Suppressor macrophage treated with lipopolysaccharide for 4 hours (primary cell): ENCODE measurements around the gene NR1D2.
"Not testable (repeated sequence)": the region's sequence is repeated elsewhere in the genome, so short reads cannot be mapped to it uniquely, and the experiment has no call there.

ENCODE experiments used
- DNase-seq: peaks from one replicate; pipeline ENCODE4 v3.0.0-alpha.2; 2020

The NR1D2 gene

DNA sequence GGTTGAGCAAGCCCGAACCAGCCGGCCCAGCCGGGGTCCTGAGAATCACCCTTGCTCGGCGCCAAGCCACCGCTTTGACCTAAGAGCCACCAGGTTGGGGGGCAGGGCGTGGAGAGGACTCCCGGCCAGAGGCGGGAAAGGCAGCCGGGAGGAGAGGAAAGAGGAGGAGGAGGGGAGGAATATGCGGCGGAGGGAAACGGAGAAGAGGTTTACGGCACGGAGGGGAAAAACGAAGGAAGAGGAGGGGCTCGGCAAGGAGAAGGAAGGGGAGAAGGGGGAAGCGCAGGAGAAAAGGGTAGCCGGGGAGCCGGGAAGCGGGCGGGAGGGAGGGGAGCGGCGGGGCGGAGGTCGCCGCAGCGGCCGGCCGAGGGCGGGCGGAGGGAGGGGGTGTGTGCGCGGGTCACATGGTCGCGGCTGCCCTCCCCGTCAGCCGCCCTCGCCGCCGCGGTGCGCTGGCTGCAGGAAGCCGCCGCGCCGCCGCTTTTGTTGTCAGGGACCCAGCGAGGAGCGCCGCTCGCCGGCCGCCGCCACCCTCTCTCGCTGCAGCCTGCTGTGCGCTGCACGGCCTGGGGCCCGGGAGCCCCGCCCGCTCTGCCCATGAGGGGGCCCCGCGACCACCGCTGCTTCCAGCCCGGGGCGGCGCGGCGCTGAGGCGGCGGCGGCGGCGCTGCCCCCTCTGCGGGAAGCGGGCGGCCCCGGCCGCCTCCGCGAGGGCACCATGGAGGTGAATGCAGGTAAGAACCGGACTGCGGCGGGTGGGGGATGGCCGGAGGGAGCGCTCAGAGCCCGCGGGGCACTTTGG lies at the start of gene NR1D2:
TSS of gene NR1D2 (plus strand) at position 426 of the 802 bp plus-strand sequence. CDS start at position 719, 293 bp downstream.
- DNase-seq, result peak; percentile 90

DNA sequence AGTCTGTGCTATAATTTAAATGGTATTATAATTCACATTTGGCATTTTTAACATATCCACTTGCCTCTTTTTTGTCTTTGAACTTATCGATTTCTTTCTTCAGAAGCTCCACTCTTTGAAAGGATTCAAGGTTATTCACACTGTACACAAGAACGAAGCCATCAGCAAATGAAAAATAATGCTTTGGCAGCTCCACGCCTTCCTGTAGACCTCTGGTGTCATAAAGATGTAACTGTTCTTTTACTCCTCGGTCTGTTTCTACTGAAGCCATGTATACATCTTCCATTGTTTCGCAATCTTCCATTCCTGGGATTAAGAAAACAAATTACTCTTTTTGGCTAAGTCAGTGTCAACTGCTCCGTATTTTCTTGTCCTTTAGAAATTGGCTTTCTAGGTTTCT lies 44.3 kb upstream of the NR1D2 start:
- no peak for DNase-seq

DNA sequence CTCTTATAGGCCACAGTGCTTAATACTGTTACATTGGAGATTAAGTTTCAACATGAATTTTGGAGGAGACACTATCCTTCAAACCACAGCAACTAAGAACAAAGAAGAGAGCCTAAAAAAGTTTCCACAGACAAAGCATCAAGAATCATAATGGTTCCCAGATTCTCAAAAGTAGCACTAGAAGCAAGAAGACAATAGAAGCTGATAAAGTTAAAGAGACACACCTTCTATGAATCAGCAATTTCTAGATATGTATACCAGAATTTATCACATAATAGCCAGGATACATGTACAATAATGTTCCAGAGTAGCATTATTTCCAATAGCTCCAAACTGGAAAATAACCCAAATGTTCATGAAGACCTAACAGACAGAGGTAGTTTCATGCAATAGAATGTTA lies 40.5 kb upstream of the NR1D2 start:
- no peak for DNase-seq

DNA sequence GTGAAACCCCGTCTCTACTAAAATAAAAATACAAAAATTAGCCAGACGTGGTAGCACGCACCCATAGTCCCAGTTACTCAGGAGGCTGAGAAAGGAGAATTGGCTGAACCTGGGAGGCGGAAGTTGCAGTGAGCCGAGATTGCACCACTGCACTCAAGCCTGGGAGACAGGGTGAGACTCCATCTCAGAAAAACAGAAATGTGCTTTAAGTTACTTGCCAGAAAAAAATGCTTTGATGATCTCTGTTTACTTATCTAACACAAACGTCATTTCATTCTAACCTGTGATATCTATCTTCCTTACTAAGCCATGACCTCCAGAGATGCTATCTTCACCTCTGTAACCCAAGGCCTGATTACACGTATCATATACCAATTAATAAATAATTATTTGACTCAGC lies 35.7 kb upstream of the NR1D2 start:
- DNase-seq, result no peak

DNA sequence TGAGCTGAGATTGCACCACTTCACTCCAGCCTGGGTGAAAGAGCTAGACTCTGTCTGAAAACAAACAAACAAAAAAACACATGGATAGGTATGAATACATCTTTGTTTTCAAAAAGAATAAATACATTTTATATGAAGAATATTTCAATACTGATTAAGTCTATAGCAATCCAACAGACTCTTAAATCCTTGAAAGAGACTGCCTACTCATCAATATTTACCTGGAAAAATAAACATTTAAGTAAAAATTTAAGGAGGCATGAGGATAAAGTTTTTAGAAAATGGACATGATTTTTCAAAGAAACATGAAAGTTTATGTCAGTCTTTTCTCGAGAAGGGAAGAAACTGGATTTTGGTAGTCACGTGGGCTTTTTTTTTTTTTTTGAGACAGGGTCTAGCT lies 33.7 kb upstream of the NR1D2 start:
- DNase-seq, result no peak

DNA sequence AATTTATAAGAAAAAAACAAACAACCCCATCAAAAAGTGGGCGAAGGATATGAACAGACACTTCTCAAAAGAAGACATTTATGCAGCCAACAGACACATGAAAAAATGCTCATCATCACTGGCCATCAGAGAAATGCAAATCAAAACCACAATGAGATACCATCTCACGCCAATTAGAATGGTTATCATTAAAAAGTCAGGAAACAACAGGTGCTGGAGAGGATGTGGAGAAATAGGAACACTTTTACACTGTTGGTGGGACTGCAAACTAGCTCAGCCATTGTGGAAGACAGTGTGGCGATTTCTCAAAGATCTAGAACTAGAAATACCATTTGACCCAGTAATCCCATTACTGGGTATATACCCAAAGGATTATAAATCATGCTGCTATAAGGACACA lies 32.8 kb upstream of the NR1D2 start:
- not testable (repeated sequence) for DNase-seq

DNA sequence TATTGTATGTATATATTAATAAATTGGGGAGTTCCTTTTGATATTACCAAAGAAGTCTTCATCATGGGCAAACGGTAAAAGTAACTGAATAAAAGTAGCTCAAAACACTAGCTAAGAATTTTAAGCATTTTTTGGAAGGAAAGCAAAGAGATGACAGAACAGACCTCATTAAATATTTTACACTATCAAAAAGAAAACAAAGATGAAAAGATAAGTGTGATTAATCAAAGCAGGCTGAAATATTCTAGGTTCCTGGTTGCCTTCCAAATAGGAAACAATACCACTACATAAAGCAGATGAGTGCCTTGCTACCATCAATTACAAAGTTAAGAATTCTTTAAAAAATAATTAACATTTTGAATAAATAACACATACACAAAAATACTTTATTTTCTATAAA lies 31.9 kb upstream of the NR1D2 start:
- no peak for DNase-seq

DNA sequence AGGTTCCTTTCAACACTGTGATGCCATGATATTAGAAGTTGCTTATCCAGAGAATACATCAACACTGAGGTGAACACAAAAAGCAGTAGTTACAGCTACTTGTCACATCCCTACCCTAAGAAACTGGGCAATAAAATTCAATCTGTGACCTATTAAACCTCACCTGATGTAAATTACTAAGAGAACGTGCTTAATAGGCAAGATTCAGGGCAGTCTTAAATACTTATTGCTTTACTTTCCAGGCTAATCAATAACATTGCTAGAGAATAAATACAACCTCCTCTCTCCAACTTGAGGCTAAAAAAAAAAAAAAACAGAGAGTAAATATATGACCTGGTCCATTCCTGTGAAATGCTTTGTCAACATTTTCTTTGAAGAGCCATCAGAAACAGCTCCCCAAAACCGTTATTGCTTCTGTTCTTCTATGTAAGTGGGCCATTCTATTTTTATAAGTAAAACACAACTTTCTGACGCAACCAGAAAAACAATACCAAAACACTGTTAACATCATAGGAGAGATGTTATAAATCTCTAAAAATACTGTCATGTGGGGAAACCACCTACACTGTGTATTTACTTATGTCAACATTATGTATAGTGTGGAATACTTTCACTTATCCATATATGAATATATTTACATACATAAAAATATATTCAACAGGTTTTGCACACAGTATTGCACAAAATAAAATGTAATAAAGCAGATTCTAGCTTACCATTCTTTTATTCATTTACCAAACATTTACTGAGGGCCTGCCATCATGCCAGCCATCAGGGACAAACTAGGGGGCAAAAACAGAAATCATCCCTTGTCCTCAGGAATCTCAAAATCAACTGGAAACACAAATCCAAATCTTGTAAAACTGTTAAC lies 31.0 kb upstream of the NR1D2 start:
- DNase-seq, result peak; percentile 23

DNA sequence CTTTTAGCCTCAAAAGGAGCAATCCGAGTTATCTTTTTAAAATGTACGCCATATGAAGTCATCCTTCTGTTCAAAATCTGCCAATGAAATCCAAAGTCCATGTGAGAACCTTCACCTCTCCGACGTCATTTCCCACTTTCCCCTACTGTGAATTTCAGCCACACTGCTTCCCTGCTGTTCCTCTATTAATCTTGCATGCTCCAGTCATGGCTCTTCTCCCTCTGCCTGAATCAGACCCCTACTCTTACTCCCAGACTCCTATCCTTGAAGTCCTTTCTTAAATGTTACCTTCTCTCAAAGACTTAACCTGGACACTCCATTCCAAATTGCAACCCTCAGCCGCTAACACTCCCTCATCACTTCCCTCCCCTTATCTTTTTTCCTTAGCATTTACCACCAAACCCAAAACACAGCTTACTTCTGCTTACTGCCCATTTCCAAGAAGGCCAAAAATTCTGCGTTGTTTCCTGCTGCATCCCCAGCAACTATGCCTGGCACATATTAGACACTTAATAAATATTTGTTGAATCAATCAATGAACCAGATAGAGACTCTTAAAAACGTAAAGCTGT lies 29.5 kb upstream of the NR1D2 start:
- DNase-seq, result peak; percentile 36

DNA sequence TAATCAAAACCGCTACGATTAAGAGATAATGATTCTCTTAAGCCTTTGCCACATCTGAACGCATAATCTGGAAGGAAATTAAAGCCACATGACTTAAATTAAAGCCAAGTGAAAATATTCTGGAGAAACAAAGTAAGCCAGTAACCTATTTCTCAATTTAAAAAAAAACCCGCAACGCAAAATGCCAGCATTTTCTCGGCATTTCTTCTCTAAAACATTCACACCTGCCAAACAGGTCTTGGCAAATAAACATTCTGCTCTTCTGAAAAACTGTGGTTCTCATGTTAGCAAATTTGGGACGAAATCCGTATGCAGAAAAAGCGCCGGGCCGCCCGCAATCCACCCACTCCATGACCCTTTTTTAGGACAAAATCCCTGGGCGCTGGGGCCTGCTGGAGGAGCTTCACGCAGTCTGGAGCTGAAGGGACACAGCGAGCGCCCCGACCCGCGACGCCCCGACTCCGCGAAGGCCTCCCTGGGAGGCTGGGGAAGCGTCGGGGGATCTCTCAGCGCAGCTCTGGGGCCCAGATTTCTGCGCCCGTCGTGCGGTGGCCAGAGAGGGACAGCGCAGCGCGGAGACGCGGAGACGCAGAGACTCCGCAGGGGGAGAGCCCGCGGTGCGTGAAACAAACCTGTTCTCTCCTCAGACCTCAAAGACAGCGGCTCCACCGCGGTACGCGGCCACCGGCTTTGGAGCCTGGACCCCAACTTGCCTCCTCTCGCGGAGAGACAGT lies 28.8 kb upstream of the NR1D2 start:
- no peak for DNase-seq

DNA sequence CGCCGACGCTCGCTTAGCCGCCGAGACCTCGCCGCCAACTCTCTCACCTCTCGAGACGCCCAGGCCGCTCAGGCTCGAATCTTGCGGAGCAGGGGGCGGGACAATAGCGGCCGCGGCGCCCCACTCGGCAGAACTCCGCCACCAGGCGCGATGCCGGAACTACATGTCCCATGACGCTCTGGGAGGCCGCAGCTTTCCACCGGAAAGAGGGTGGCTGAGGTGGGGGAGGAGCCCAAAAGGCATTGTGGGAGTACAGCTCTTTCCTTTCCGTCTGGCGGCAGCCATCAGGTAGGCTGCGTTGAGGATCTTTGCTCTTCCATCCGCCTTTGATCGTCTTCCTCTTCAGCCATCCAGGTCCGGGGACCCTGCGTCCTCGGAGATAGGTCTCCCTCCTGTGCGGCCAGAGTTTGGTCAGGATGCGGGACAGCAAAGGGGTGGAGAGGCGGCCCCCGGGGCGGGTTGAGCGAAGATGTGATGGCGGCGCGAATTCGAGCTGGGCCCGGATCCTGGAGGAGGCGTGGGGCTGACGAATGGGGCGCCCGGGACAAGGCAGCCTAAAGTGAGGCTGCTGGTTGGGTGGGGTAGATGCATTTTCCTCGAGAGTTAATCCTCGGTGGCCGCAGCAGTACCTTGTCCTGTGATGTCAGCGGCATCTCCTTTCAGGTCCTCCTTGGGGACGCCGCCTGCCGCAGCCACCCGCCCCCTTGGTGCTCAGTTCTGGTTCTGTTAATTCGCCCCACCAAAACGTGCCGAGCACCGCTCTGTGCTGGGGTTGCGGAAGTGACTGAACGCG lies 28.0 kb upstream of the NR1D2 start, which contains the start of the genes NKIRAS1 and RPL15:
TSS of gene NKIRAS1 (minus strand) at position 105 of the 793 bp plus-strand sequence. CDS start 6,086 bp downstream, outside the sequence.
TSS of gene RPL15 (plus strand) at position 247 of the 793 bp plus-strand sequence. CDS start 728 bp downstream, outside the sequence.
- peak; percentile 98 for DNase-seq

DNA sequence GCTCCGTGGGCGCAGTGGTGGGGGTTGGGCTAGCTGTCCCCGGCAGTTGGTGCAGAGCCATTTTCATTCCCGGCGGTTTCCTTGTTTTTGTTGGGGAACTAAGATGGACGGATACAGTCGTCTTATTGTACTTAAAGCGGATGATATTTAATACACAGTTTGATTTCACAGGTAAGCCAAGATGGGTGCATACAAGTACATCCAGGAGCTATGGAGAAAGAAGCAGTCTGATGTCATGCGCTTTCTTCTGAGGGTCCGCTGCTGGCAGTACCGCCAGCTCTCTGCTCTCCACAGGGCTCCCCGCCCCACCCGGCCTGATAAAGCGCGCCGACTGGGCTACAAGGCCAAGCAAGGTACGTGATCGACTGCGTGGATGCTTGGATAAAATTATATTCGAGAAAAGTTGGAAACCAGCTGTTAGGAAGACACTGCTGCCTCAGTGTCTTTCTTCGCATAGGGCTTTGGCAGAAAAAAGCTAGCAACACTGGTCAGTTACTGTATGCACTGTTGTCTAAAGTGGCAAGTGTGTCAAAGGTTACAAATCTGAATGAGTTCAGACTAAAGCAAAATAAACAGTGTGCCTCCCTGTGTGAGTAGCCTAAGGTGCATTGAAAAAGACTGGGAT lies 27.3 kb upstream of the NR1D2 start:
- DNase-seq, result peak; percentile 86

DNA sequence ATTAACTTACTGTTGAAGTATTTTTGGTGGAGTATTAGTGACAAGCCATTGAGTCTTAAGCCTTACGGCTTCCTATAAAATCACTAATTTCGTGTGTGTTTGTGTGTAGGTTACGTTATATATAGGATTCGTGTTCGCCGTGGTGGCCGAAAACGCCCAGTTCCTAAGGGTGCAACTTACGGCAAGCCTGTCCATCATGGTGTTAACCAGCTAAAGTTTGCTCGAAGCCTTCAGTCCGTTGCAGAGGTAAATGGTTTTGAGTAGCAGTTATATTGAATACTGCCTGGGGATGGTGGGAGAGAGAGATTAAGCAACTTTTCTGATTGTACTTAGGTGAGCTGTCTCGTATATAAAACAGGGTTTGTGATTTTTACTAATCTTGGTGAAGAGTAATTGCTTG lies 26.8 kb upstream of the NR1D2 start:
- not testable (repeated sequence) for DNase-seq

DNA sequence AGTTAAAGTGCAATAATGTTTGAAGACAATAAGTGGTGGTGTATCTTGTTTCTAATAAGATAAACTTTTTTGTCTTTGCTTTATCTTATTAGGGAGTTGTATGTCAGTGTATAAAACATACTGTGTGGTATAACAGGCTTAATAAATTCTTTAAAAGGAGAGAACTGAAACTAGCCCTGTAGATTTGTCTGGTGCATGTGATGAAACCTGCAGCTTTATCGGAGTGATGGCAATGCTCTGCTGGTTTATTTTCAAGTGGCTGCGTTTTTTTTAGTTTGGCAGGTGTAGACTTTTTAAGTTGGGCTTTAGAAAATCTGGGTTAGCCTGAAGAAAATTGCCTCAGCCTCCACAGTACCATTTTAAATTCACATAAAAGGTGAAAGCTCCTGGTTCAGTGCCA lies 25.5 kb upstream of the NR1D2 start:
- DNase-seq, result no peak

DNA sequence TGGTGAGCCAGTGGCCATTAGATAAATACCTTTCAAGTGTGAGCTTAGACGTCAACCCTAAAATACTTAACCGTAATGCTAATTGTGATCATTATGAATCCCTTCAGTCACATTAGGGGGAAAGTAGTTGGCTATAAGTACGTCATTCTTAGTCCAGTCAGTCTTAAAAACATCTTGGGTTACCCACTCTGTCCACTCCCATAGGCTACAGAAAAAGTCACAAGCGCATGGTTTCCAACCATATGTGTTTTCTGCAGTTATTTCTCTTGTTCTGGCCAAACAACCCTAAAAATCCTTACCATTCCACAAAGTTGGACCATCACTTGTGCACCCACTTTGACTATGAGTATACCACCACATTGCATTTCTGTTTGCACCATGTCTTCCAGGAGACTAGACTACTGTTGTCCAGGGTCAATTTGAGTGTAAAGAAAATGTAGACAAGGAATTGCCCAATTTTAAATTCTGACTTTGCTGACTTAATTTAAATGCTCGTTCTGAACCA lies 24.9 kb upstream of the NR1D2 start:
- no peak for DNase-seq

DNA sequence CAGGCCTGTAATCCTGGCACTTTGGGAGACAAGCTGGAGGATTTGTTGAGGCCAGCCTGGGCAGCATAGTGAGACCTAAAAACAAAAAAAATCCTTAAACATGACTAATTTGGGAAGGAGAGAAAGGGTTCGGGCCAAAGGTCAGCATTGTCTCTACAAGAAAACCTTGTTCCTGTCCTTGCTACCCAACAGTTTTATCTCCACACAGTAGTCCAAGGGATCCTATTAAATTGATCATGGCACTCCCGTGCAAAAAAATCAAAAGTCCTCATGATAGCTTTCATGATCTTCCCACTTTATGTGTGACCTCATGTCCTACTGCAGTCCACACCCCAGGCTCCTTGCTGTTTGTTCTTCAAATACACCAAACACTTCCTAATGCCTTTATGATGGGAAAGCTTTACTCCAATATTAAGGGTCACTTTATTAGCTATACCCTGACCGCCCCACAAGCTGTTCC lies 24.0 kb upstream of the NR1D2 start:
- DNase-seq, result no peak

DNA sequence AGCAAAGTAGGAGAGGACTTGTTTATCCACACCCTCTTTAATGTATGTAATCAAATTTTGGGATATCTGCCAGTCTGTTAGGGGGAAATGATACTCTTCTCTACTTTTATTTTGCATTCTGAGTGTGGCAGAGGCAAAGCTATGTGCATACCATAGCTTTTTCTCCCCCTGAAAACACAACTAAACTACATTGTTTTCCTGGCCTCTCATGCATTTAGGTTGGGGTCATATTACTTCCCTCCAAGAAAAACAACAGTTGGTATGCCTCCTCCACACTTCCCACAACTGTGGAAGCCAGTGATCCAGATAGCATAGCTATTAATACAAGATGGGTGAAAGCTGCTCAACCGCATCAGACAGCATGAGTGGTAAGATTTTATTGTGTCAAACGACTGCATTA lies 21.3 kb upstream of the NR1D2 start:
- DNase-seq, result no peak

DNA sequence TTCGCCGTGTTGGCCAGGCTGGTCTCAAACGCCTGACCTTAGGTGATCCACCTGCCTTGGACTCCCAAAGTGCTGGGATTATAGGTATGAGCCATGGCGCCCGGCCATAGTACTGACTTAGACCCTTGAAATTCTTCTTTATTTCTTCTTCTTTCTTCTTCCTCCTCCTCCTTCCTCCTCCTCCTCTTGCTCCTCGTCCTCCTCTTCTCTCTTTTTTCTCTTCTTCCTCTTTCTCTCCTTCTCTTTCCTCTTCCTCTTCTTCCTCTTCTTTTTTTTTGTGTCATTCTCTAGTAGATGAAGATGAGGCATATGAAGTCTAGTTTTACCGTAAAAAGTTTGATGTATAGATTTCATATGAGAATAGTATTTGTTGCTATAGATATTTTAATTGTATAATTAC lies 18.8 kb upstream of the NR1D2 start:
- no peak for DNase-seq

DNA sequence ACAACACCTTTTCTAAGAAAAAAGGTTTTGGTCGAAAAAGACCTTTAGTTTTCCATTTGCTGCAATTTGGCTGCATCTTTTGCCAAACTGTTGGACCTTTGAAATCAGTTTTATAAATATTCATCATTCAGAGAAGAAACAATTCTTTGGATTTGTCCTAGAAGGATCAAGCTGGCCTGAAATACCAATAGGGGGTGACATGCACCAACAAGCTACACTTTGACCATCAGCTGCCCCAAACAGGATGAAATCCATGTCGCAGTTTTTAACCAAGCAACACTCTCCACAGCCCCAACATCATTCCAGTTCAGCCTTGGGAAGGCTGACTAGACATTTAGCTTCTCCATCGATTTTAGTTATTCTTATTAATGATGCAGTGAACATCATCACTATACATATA lies 18.4 kb upstream of the NR1D2 start:
- no peak for DNase-seq

DNA sequence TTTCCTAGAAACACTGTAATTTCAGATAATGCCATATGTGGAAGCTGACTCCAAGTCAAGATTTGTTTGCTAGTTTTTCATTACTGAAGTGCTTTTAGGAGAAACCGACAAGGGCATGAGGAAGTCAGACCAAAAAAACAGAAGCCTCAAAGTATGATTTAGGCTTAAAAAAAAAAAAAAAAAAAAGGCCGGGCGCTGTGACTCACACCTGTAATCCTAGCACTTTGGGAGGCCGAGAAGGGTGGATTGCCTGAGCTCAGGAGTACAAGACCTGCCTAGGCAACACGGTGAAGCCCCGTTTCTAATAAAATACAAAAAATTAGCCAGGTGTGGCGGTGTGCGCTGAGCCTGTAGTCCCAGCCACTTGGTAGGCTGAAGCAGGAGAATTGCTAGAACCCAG lies 16.6 kb upstream of the NR1D2 start:
- DNase-seq, result peak; percentile 35

DNA sequence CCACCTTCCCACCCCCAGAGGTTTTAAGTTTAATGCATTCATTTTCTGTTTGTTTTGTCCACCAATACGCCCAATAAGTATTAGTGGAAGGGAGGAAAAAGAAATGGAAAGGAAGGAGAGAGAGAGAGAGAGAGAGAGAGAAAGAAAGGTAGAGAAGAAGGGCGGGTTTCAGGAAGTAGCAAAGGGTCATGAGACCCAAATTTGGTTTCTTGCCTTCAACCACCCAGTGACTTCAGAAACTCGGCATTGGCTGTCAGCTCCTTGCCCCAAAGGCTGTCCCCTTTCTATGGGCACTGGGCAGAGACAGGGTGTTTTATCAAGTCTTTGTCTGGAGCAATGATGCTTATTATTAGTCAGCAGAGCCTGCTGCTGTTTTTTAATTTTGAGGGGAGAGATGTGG lies 13.5 kb upstream of the NR1D2 start:
- DNase-seq, result no peak
